C1 segment of cervical spinal cord (tissue), 14 donors: ENCODE results near the gene TMEM108.

Source experiments
- DNase-seq, 14 donors: peaks; one replicate each; lab custom pipeline; 2025; lab: John Stamatoyannopoulos, UW

Gene TMEM108

GRCh38 chr3:133115176-133115575, 77.0 kb downstream of the TMEM108 start:
- DNase-seq: no peak

GRCh38 chr3:133117342-133117741, 79.2 kb downstream of the TMEM108 start:
- DNase-seq: no peak

- DNase-seq: no peak
Measured at GRCh38 chr3:133119176-133119575, 81.0 kb downstream of the TMEM108 start.

- no peak for DNase-seq
Measured at GRCh38 chr3:133121450-133121849, 83.3 kb downstream of the TMEM108 start.

- DNase-seq: no peak
Measured at GRCh38 chr3:133123636-133124035, 85.4 kb downstream of the TMEM108 start.

GRCh38 chr3:133124511-133124910, 86.3 kb downstream of the TMEM108 start:
- DNase-seq: peak in 10 of 14 donors; percentile 12 to 59 (median 41)

- DNase-seq: no peak
Measured at GRCh38 chr3:133125171-133125570, 87.0 kb downstream of the TMEM108 start.

GRCh38 chr3:133125802-133126201, 87.6 kb downstream of the TMEM108 start:
- DNase-seq: no peak

GRCh38 chr3:133127381-133127780, 89.2 kb downstream of the TMEM108 start:
- no peak for DNase-seq

- peak in 1 of 14 donors; percentile 24 for DNase-seq
Measured at GRCh38 chr3:133130168-133130567, 92.0 kb downstream of the TMEM108 start.

GRCh38 chr3:133135306-133135705, 97.1 kb downstream of the TMEM108 start:
- DNase-seq: no peak

- DNase-seq: no peak
Measured at GRCh38 chr3:133136114-133137041, 98.2 kb downstream of the TMEM108 start.

GRCh38 chr3:133137042-133137996, 99.1 kb downstream of the TMEM108 start:
- DNase-seq: no peak

GRCh38 chr3:133138017-133138416, 99.8 kb downstream of the TMEM108 start:
- no peak for DNase-seq

GRCh38 chr3:133152056-133152455, 113.9 kb downstream of the TMEM108 start:
- no peak for DNase-seq

- DNase-seq: no peak
Measured at GRCh38 chr3:133152681-133153220, 114.6 kb downstream of the TMEM108 start.

GRCh38 chr3:133153382-133153781, 115.2 kb downstream of the TMEM108 start:
- no peak for DNase-seq

- DNase-seq: no peak
Measured at GRCh38 chr3:133157716-133158115, 119.5 kb downstream of the TMEM108 start.

GRCh38 chr3:133158686-133159085, 120.5 kb downstream of the TMEM108 start:
- no peak for DNase-seq

- DNase-seq: no peak
Measured at GRCh38 chr3:133159498-133160475, 121.6 kb downstream of the TMEM108 start.

GRCh38 chr3:133161656-133162055, 123.5 kb downstream of the TMEM108 start:
- no peak for DNase-seq
